Thymus (tissue), 2 donors: ENCODE results near the gene RRAGC. TPM values are rescaled to one million over a fixed set of nuclear protein-coding genes. Genes with fewer than 3 reads are reported as not detected.

ENCODE experiments used
- polyA plus RNA-seq: library from polyadenylated mRNA; stranded (reverse); fragments of 200-250 nt; gene quantifications from one replicate; pipeline ENCODE4 v1.2.3, GENCODE V29; 2013
- total RNA-seq: library from RNA; stranded (reverse); fragments of 120-200 nt; gene quantifications from one replicate; pipeline ENCODE4 v1.2.4, GENCODE V29; 2013
- donor health status: healthy.

RRAGC gene
- total and polyA plus RNA-seq, 2 donors: 8.8 to 28.6 TPM

Other genes with a start within 250 kb of the RRAGC start
- 21.2 TPM for gene MYCBP, start 13.6 kb upstream of the RRAGC start, total RNA-seq
- gene MYCBP, start 13.6 kb upstream of the RRAGC start, polyA plus RNA-seq: 15.6 TPM
- gene GJA9, start 21.8 kb upstream of the RRAGC start, total RNA-seq: 0.05 TPM
- 0.11 TPM for gene GJA9, start 21.8 kb upstream of the RRAGC start, polyA plus RNA-seq
- 0.99 TPM for gene RHBDL2, start 82.1 kb upstream of the RRAGC start, total RNA-seq
- gene RHBDL2, start 82.1 kb upstream of the RRAGC start, polyA plus RNA-seq: 2.3 TPM
- 44.2 TPM for gene AKIRIN1, start 131.5 kb upstream of the RRAGC start, total RNA-seq
- 40.3 TPM for gene AKIRIN1, start 131.5 kb upstream of the RRAGC start, polyA plus RNA-seq
- gene NDUFS5, start 166.6 kb upstream of the RRAGC start, total RNA-seq: 359 TPM
- gene NDUFS5, start 166.6 kb upstream of the RRAGC start, polyA plus RNA-seq: 483 TPM